A549 (cell line): ENCODE measurements around the gene TACC2.

Source experiments
- HOXA7 ChIP-seq: fragments of 250-450 bp; sonication (Bioruptor Pico); IDR thresholded peaks from 2 replicates; pipeline ENCODE4 v1.5.0; 2020; ENCODE audit warnings: mild to moderate bottlenecking, moderate library complexity
- POLR2A ChIP-seq: IDR thresholded peaks from 2 replicates; pipeline ENCODE4 v1.6.1; 2012; ENCODE audit warnings: mild to moderate bottlenecking, low read length
- POLR2AphosphoS2 ChIP-seq: conservative IDR thresholded peaks from 2 replicates; pipeline ENCODE4 v1.6.1; 2012; ENCODE audit warnings: low read length, improper control_type of control experiment, inconsistent platforms
- TF ChIP-seq, protein P1 (sequence below): fragments of >200 bp; sonication (Bioruptor Twin); formaldehyde crosslinking; IDR thresholded peaks from 3 replicates; pipeline ENCODE4 v1.5.1; 2016

DNA sequence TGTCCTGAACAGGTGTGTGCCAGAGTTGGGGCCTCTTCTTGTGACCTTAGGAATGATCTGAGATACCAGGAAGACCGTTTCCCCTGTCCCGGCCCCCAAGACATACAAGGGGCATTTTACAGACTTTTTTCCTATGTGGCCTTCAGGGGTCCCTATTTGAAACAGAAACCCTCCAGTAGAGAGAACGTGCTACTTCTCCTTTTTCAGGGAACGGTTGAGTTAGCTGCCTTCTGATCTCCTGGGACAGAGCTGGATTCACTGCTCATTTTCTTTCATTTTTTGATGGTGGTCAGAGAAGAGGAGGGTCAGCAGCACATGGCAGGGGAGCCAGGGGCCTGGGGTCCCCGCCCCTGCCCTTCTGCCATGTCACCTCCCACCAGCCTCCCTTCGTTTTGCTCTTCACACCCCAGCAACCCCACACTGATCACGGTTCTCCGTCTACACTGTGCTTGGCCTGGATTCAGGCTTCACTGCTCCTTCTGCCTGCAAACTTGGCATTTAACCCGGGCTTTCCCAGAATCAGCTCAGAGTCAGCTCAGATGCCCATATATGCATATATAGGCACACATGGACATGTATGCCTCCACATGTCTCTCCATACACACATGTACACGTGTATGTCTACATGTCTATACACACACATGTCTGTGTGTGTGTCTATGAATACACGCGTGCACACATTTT, 144.1 kb downstream of the TACC2 start:
- TF ChIP-seq, protein P1, sequence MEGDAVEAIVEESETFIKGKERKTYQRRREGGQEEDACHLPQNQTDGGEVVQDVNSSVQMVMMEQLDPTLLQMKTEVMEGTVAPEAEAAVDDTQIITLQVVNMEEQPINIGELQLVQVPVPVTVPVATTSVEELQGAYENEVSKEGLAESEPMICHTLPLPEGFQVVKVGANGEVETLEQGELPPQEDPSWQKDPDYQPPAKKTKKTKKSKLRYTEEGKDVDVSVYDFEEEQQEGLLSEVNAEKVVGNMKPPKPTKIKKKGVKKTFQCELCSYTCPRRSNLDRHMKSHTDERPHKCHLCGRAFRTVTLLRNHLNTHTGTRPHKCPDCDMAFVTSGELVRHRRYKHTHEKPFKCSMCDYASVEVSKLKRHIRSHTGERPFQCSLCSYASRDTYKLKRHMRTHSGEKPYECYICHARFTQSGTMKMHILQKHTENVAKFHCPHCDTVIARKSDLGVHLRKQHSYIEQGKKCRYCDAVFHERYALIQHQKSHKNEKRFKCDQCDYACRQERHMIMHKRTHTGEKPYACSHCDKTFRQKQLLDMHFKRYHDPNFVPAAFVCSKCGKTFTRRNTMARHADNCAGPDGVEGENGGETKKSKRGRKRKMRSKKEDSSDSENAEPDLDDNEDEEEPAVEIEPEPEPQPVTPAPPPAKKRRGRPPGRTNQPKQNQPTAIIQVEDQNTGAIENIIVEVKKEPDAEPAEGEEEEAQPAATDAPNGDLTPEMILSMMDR, result no peak
- TF ChIP-seq POLR2A (no peak), POLR2AphosphoS2 (no peak; the same call in 1 of the 2 replicates), HOXA7 (no peak)
